HG03565 (cell line): ENCODE measurements around the gene APBA2.

ENCODE experiments used
- ATAC-seq: cut with Tn5 transposase; IDR thresholded peaks from one replicate; pipeline ENCODE4 v1.9.1; 2021; ENCODE audit warnings: mild to moderate bottlenecking, moderate library complexity; ENCODE audit not compliant: unreplicated experiment

The APBA2 gene

DNA sequence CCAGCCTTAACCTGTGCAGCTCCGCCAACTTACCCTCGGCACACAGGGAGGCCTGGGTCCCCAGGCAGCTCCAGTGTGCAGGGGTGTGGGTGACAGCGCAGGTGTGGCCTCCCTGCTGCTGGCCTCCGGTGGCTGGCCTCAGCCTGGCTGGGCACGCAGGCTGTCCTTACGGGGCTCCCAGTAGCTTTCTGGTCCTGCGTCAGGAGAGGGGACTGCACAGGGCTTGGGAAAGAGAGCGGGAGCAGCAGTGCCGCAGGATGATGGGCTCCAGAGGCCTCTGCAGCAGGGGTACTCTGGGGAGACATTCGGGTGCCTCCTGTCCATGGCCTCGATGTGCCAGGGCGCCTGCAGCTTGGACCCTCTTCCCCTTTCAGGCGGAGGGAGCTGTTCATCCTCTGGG lies 9.4 kb downstream of the APBA2 start:
- no peak for ATAC-seq

DNA sequence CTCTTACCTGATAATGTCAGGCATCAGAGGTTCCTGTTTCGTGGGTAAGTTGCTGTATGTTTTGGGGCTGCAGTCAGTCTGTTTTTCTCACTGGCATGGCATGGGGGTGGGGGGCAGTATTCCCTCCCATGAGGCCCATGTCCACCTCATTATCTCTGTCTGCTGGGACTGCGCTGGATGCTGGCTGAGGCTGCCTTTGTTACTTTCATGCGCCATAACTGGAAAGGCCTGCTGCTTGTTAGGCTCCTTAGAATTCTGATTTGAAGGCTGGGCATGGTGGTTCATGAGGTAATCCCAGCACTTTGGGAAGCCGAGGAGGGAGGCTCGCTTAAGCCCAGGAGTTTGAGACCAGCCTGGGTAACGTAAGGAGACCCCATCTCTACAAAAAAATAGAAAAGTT lies 9.8 kb downstream of the APBA2 start:
- no peak for ATAC-seq

DNA sequence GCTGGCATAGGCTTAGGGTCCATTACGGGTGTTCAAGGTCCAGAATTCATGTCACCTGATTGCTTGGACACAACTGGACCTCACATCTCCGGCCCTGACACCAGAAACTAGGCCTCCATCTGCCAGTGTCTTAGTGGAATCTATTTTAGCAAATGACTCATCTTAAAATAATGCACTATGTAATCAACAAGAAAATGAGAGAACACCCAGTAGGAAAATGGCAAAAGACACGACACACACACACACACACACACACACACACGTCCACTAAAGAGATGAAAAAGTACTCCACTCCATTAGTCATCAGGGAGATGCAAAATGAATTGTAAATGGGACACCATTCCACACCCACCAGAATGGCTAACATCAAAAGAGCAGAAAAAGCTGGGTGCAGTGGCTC lies 11.2 kb downstream of the APBA2 start:
- no peak for ATAC-seq

DNA sequence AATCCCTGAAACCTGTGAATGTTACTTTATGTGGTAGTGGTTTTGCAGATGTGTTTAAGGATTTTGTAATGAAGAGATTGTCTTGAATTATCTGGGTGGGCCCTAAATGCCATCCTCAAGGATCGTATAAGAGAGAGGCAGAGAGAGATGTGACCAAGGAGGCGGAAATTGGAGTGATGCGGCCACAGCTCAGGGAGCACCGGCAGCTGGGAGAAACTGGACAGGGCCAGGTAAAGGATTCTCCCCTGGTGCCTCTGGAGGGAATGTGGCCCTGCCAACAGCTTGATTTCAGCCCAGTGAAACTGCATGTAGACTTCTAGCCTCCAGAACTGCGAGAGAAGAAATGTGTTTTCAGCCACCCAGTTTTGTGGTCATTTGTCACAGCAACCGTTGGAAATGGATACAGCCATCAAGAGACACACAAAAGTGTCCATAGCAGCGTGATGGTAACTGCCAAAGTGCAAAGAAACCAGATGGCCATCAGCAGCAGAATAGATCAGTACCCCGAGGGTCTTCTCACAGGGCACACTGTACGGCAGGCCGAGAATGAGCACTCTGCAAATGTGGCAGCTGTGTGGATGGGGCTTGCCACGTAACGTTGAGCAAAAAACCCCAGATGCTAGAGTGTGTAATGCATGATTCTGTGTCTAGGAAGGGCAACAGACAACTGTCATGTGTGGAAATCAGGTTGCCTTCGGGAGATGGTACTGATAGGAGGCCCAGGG lies 12.2 kb downstream of the APBA2 start:
- ATAC-seq, result no peak

DNA sequence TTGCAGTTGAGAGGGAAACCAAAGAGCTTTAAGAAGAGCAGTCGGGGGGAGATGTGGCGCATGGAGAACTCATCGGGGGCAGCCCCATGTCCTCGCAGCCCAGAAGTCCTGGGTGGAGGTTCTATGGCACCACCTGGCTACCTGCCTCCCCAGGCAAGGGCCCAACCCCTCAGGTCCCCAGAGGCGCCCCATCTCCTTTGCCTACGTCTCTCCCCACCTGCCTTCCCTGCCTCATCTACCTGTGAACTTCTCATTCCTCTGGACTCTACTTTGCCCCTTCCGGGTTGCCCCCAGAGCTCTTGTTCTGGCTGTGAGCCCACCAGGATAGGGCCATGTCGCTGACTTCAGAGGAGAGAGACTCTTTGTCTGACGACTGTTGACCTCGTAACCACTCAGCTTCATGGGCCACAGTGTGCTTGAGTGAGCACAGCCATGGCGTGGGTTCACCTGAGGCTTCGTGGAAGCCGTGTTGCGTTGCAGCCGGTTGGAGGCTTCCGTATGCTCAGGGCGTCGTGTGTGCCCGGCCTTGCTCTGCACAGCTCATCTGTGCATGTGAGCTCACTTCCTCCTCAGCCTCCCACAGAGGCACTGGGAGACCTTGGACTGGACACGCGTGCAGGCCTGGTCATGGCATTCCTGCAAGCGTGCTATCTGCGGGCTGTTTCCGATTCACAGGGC lies 13.4 kb downstream of the APBA2 start:
- no peak for ATAC-seq

DNA sequence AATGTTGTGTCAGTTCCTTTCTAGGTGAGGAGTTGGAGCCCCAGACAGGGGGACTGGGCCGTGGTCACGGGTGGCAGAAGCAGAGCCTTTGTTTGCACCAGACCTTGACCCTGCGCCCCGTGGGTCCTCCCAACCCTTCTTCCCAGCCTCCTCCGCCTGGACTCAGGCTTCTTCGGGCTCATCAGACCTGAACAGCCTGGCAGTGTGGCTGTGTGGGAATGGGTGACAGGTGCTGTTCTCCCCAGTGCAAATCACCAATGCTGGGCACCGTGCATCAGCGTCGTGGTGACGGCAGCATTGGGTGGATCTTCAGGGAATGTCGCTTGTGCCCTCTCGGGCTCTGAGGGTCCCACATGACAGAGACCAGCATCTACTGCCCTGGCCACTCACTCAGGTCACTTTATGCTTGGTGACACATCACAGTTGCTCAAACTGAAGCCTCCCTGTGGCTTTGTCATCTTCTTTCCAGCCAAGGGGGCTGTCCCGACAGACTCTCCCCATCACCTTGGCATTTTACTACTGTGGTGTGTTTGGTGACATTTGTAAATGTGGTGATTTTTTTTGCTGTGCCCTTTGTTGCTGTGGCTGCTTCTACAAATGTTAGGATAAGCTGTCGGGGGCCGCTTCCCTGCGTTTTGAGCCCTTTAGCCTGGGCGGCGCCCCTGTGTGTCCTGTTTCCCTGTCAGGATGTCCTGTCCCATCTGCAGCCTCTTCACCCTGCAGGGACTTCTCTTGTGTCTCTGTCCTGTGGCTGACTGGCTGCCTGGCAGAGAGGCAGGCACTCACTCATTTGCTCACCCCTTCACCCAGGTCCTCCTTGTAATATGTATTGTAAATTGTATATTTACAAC lies 14.5 kb downstream of the APBA2 start:
- ATAC-seq, result no peak

DNA sequence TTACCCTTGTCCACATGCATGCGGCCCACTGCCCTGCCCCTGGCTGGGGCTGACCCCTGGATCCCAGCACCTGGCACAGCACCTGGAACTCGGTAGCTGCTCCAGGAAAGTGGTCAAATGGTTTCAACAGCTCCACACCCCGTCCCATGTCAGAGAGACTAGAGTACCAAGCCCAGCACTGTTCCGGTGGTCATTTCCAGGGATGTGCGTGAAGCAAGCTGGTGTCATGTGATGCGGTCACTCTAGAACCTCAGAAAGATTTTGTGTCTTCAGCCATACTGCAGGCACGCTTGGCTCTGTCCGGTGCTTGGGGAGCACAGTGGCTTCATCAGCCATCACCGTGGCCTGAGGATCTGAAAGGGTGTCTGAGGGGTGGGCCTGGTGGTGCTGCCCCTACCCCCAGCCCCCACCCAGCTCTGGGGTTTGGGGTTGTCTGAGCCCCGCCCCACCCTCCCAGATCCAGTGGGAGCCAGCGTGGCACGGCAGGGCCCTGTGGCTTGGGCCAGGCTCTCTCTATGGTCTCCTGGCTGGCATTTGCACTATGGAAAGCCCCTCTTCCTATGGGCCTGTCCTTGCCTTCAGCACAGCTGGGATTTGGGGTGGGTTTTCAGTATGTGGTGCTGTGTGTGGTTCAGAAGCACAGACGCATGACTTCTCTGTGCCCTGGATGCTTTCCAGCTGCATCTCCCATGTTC lies 15.3 kb downstream of the APBA2 start:
- no peak for ATAC-seq

DNA sequence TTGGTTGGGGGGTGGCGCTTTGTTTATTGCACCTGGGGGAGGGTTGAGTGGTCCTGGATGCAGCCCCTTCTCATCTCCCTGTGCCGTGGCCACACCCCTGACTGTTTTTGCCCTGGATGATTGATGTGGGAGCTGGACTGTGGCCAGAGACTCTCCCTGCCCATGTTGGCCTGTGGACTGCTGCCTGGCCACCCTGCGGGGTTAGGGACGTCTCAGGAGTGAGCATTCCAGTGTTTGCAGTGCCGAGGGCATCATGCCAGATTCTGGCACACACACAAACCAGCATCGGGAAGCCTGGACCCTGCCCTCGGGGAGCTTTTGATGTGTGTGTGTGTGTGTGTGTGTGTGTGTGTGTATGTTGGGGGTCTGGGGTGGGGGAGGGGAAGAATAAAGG lies 15.8 kb downstream of the APBA2 start:
- ATAC-seq, result no peak

DNA sequence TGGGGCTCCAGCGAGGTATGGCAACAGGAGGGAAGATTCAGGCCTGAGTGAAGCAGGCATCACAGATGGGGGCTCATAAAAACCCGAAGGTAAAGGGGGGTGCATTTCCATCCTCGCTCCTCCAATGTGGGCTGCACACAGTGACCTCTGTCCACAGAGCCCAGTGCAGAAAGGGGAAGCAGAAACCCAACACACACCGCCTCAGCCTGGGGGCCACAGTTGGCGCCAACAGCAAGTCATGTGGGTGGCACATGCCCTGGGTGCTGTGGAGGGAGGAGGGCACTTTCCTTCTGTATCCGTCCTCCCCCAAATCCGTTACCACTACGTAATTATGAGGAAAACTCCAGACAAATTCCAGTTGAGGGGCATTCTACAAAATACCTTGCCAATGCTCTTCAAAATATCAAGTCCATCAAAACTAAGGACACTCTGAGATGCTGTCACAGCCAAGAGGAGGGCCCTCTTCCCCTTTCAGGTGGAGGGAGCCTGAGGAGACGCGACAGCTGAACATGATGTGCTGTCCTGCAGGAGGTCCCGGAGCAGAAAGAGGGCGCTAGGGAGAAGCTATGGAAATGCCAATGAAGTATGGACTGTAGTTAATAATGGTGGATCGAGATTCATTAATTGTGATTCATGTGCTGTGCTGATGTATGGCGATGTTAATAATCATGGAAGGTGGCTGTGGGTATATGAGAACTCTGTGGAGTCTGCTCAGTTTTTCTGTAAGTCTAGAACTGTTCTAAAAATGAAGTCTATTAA lies 16.4 kb downstream of the APBA2 start:
- ATAC-seq, result no peak

DNA sequence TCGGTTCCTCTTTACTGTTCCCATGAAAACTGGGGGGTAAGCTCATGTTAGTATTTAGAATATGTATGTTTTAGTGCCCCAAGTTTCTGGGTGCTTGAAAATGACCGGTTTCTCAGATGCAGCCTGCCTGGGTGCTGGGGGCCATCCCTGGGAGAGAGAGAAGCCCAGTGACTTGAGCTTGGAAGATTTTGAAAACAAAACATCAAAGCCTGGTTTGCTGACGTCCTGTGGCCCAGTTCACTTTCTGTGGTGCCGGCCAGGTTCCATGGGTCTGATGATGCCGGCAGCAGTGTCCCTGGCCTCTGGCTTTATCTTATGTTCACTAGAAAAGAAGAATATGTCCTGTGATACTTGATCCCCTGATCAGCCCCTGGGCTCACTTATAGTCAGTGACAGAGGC lies 17.1 kb downstream of the APBA2 start:
- ATAC-seq, result no peak

DNA sequence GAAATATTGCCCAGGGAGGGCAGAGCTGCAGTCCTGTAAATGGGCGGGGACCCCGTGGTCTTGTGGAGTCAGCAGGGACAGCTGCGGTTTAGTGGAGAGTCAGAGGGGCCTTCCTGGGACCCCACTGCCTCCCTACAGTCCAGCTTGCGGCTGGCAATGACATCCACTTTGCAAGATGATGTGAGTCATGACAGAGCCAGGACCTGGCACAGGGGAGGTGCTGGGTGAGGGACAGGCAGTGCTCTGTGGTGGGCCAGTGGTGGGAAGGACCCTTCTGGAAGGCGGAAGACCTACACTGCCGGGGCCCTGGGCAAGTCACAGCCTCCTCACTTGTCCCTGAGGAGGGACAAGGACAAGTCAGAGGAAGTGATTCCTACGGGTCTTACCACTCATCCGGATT lies 17.8 kb downstream of the APBA2 start:
- no peak for ATAC-seq

DNA sequence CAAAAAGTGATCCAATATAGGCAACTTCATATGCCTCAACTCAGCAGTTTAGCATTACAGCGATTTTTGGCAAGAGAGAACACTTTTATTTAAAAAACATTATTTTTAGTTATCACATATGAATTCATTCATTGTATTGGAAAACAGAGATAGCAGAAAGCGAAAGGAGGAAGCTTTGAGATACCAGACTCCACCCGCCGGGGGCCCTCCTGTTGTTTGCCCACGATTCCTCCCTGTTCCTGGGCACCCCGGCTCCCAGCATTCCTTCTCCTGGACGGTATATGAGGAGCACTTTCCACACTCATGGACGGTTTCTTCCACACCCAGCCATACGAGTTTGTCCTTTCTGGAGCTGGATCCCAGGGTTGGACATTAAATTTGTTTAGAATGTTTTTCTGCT lies 18.2 kb downstream of the APBA2 start:
- ATAC-seq, result no peak

DNA sequence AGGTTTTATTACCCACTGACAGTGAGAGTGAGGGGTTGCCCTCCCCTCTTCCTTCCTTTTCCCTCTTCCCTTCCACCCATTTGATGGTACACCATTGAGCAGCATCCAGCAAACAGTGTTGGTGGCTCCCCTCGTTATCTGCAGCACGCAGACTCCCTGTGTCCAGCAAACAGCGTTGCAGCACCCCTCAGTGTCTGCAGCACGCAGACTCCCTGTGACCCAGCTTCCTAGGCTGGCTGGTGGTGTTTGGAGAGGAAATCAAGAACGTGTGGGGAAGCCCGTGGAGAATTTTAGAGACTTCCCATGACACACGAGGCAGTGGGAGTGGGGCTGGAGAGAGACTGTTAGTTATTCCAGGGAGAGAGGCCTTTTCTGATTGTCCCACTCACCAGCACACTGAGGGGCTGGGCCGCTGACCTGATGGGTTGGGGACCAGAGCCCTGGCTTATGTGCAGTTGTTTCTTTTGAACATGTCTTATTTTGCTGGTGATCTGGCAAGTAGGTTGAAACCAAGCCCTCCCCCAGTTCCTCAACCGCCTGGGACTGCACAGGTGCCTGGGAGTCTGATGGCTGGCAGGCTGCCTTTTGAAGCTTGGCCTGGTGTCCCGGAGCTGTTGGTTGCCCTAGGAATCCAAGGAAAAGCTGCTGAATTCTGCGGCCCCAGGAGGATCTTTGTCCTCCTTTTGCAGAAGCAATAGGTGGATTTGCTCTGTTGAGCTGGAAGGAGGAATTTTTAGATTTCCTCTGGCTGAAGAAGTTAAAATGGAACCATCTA lies 19.0 kb downstream of the APBA2 start:
- no peak for ATAC-seq

DNA sequence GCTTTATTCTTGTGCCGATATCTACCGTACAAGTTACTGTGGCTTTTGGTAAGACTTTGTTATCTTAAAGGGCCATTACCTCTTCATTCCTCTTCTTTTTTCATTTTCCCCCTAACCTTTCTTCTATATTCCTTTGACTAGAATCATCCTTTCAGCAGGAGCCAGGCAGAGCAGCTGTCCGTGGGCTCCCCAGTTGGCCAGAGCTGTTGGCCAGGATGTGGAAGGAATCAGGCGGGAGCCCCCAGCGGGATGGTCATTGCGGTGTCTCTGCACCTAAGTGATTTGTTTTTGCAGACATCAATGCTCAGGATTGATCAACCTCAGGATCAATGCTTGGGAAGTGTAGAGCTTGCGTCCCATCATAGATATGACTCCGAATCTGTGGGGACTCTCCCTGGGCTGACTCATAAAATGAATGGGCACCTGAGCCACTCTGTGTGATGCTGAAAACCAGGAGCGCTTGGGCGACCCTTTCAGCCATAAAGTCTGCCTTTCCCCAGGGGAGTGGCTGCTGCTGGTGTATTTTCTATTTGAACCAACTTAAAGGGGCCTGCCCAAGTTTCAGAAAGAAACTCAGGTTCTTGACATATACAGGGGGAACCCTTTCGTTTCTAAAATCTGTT lies 21.7 kb downstream of the APBA2 start:
- no peak for ATAC-seq

DNA sequence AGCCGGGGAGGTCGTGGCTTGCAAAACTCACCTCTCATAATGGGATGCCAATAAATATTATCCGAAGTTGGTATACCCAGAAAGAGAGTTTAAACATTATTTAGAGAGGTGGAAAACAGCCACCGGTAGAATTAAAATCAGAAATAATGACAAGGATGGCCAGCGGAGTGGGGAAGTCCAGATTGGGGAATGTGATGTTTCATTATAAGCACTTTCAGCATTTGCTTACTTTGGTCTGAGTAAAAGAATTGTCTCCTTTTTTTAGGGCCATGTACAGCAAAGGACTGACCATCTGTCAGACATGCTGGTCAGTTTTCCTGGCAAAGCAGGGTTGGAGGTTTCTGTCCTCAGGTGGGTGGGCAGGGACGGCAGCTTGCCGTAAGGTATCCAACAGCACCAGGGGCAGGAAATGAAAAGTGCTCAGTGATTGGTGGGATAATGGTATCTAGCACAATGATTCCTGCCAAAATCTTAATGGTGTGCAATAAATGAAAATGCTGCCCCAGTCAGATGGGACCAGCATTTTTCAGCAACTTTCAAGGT lies 24.3 kb downstream of the APBA2 start:
- ATAC-seq, result no peak

DNA sequence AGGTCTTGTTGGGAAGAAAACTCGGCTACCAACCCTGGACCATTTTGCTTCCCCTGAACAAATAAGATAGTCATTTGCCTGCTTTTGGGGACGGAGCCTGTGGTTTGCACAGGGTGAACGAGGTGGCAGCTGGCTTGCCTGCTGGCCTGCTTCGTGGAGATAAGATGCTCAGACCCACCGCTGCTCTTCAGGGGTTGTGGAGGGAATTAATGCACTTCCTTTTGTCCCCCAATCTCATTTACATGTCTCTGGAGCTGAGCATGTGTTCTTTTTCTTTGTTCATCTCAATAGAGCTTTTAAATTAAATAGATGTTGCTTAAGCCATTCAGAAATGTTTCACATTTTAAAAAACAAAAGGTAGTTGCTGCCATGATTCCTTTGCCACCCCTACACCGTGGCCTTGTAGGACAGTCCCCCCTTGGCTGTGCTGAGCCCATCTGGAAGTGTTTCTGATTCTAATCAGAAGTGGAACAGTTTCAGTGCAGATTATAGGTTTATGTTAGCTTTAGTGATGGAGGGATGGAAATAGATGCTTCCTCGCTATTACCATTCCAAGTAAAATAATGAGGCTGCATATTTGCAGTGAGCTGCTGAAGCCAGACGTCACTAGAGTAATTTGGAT lies 25.6 kb downstream of the APBA2 start:
- no peak for ATAC-seq

DNA sequence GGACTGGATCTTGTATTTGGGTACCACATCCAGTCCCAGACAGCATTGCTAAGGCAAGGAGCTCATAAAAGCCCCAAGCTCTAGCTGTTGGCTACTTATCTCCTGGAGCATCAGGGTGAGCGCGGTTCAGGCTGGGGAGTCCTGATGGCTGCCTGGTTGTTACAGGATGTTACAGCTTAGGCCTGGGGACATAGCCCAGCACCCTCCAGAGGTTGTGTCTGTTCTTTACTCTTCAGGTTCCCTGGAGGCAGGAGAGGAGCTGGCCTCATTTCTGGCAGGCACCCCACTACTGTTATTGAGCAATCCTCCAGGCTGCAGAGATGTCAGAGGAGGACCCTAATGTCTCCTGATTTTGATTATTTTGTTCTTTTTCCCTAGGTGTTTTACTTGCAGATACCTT lies 26.6 kb downstream of the APBA2 start:
- no peak for ATAC-seq

DNA sequence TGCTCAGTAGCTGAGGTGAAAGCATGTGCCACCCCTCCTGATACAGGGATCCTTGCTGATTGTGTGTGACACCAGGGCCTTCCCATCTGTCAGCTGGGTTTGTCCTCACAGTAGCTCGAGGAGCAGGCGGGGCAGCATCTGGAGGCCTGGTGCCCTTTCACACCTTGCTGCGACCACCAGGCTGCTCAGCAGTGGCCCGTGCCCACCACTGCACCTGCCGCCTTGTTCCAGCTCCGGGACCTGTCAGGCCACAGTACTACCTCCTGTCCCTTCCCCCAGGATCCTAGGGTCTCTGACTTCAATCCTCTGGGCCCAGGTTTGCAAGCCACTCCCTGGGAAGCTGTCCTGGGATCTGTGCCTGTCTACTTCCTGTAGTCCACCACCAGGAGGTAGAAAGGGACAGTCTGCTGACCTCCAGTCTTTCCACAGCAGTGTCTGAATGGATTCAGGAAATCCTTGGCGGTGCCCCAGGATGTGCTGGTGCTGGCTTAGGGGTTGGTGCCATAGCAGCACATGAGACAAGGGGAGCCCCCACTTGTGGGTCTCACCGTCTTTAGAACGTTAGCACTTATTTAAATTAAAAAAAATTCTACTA lies 27.5 kb downstream of the APBA2 start:
- ATAC-seq, result no peak
